Skin of body (tissue), 2 donors: ENCODE measurements around the gene RAMACL. TPM values are rescaled to one million over a fixed set of nuclear protein-coding genes. Genes with fewer than 3 reads are reported as not detected.
"Not testable (repeated sequence)": the region's sequence is repeated elsewhere in the genome, so short reads cannot be mapped to it uniquely, and the experiment has no call there.

ENCODE experiments used
- DNase-seq: peaks from one replicate; lab custom pipeline; 2025; lab: John Stamatoyannopoulos, UW
- total RNA-seq: library from RNA; depleted of rRNA; stranded (reverse); fragments of >200 nt; gene quantifications from one replicate; pipeline ENCODE4 v1.2.3, GENCODE V29; 2014

RAMACL gene
- total RNA-seq, 1 donor from 2014 or later, result 2.7 TPM

GRCh38 chr6:166558156-166559005 lies 28.1 kb downstream of the RAMACL start:
- no peak for DNase-seq

GRCh38 chr6:166556863-166557322 lies 29.6 kb downstream of the RAMACL start:
- peak; percentile 27 for DNase-seq

DNA sequence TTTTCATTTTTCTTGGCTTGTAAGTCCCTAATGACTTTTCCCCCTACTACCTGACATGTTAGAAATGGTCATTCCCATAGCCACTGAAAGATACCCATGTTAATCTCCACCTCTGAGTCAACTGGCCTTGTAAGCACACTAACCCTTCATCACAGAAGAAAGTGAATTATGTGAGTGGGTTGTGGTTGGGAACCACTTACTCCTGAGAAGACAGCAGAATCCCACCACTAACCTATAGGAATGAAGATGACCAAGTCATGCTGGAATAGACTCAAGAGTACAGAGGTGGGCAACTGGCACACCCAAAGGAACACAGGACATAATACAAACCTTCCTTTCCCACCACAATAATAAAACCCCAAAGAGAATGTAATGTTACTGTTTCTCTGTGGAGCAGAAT lies 30.1 kb downstream of the RAMACL start:
- DNase-seq, result no peak

GRCh38 chr6:166555086-166555485 lies 31.4 kb downstream of the RAMACL start:
- no peak for DNase-seq

GRCh38 chr6:166554316-166554715 lies 32.2 kb downstream of the RAMACL start:
- DNase-seq, result peak; percentile 54

DNA sequence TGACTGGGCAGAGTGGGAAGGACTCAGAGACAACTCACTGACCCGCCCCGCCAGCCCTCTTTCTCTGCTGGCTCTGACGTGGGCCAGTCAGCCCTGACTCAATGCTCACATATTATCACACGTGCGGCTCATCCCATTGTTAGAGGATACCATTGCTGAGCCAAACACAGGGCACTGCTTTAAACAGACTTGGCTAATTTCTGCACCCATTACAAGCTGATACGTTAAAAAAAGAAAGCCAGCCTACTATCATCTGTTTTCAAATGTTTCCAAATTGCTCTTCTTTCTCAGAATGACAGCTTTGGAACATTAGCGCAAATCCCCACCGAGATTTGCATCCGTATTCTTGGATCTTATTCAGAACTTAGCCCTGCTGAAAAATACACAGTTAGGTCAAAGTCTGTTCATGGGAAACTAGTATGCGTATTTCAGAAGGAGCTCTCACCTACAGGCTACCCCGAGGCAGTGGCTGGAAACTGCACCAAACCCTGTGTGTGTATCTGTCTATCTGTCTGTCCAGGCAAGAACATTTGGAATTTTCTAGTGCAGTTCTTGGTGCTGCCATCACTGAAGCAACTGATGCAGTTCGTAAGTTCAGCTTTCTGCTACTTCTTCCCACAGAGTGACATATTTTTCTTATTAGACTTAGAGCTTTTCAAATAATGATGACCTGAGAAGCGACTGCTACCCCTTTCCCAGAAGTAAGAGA lies 32.8 kb downstream of the RAMACL start:
- peak; percentile 83 for DNase-seq

GRCh38 chr6:166552600-166552999 lies 33.9 kb downstream of the RAMACL start:
- DNase-seq, result no peak

- no peak for DNase-seq
Observed at GRCh38 chr6:166551754-166552495, 34.6 kb downstream of the RAMACL start.

GRCh38 chr6:166546653-166547052 lies 39.8 kb downstream of the RAMACL start:
- DNase-seq, result no peak

GRCh38 chr6:166545156-166546034 lies 41.1 kb downstream of the RAMACL start:
- peak; percentile 20 for DNase-seq

DNA sequence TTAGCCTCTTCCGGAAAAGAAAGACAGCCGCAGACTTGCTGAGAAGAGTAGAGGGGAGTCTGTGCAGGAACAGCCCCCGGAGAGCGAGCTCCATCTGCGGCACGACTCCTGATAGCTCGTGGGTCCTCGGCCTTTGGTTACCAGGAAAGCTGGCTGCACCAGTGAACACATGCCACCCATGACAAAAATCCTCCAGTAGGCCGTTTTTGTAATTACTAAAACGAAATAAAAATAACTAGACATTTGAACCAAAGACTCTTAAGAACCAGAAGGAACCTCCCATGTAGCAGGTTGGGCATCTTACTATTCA lies 42.2 kb downstream of the RAMACL start:
- no peak for DNase-seq

- DNase-seq, result no peak
Observed at GRCh38 chr6:166543603-166544295, 42.7 kb downstream of the RAMACL start.

DNA sequence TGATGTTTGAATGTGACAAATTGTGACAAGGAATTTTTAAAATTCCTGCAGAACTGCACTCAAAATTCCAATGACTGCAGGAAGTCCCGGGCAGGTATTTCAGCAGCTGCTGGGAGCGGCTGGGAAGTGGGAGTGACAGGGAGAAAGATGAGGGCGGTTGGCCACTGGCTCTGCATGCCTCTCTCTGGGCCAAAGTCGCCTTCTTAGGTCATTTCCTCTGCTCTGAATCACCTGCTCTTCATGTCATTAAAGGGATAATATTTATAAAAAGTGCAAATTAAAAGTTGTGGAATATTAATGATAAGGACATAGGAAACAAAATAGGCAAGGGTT lies 43.9 kb downstream of the RAMACL start:
- no peak for DNase-seq

GRCh38 chr6:166541876-166542579 lies 44.5 kb downstream of the RAMACL start:
- no peak for DNase-seq

GRCh38 chr6:166541366-166541765 lies 45.1 kb downstream of the RAMACL start:
- DNase-seq, result no peak

DNA sequence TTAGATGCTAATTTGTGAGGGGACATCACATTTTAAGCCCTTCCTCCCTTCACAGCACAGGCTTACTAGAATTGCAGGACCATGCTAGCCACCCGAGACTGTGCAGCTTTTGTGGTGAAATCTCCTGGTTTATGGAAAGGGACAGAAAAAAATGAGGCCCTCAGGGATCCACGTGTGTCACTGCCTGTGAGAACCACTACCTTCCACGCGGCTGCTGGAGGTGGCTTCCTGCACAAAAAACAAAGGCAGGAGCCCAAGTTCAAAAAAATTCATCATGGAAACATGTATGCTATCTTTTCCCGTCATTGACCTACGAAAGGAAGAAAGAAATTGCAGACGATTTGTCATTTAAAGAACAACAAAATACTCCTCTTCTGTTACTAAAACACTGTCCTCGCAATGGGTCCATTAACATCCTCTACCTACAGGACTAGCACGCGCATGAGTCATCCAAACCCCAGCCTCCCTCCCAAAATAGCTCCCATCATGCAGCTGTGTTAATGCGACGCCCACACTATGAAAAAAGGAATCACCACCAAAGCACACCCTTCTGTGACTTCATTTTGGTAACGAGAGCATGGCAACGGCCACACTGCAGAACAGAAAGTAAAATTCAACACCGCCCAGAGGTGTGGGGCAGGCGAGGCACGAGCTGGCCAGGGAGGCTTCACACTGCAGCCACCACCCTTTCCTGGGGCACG lies 45.7 kb downstream of the RAMACL start:
- DNase-seq, result no peak

- DNase-seq, result no peak
Observed at GRCh38 chr6:166539543-166539942, 46.9 kb downstream of the RAMACL start.

DNA sequence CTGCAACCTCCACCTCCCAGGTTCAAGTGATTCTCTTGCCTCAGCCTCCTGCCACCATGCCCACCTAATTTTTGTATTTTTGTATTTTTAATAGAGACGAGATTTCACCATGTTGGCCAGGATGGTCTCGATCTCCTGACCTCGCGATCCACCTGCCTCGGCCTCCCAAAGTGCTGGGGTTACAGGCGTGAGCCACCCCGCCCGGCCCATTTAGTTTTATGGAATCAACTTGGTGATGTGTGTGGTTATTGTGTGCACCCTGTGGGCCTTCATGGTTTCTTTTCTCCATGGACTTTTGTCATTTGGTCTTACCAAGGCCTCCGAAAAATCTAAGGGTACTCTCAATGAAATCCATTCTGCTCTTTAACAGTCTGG lies 47.5 kb downstream of the RAMACL start:
- not testable (repeated sequence) for DNase-seq

- DNase-seq, result no peak
Observed at GRCh38 chr6:166538297-166539010, 48.0 kb downstream of the RAMACL start.
